GM12878 (cell line): Measurements from ENCODE around the gene LPCAT4.

ENCODE experiments used
- BCLAF1 ChIP-seq: fragments of 450-650 bp; IDR thresholded peaks from 2 replicates; pipeline ENCODE4 v1.6.1; 2017; ENCODE audit warnings: antibody characterized with exemption, mild to moderate bottlenecking, moderate library complexity
- CBFB ChIP-seq: IDR thresholded peaks from 2 replicates; pipeline ENCODE4 v1.6.1; 2016; ENCODE audit warnings: antibody characterized with exemption, low read depth
- CHD4 ChIP-seq: fragments of 200-600 bp; sonication (generic); IDR thresholded peaks from 2 replicates; pipeline ENCODE4 v1.6.1; 2016; ENCODE audit warnings: mild to moderate bottlenecking
- CREM ChIP-seq: IDR thresholded peaks from 2 replicates; pipeline ENCODE4 v1.6.1; 2014; ENCODE audit warnings: antibody characterized with exemption, low read depth
- CTCF ChIP-seq, 3 experiments: IDR thresholded peaks in 2 of 3; conservative IDR thresholded peaks in 1 of 3; 2 replicates each; pipeline ENCODE4 v1.5.1; 2011; ENCODE audit warnings: low read depth in 3 of 3, low read length in 3 of 3, mild to moderate bottlenecking in 3 of 3, control low read depth in 2 of 3, moderate library complexity in 2 of 3, inconsistent platforms in 1 of 3, mixed read lengths in 1 of 3; ENCODE audit not compliant: control insufficient read depth in 2 of 3, insufficient read depth in 1 of 3; ENCODE audit errors: extremely low read depth in 1 of 3
- EGR1 ChIP-seq, 2 experiments: IDR thresholded peaks; 1 replicate in 1 of 2; 2 replicates in 1 of 2; pipeline ENCODE4 v1.6.1; 2011 to 2012; ENCODE audit warnings: low read depth in 2 of 2, low read length in 2 of 2, borderline replicate concordance in 1 of 2, mild to moderate bottlenecking in 1 of 2, moderate library complexity in 1 of 2
- IRF4 ChIP-seq: IDR thresholded peaks from 2 replicates; pipeline ENCODE4 v1.6.1; 2011; ENCODE audit warnings: low read depth, low read length
- NFIC ChIP-seq: IDR thresholded peaks from 2 replicates; pipeline ENCODE4 v1.6.1; 2012; ENCODE audit warnings: low read depth, mild to moderate bottlenecking, inconsistent platforms, low read length, moderate library complexity
- POLR2A ChIP-seq: IDR thresholded peaks from 2 replicates; pipeline ENCODE4 v1.6.1; 2011; ENCODE audit warnings: low read depth, mild to moderate bottlenecking, low read length
- RAD21 ChIP-seq: IDR thresholded peaks from 2 replicates; pipeline ENCODE4 v1.6.1; 2011; ENCODE audit warnings: mild to moderate bottlenecking, low read depth, low read length, moderate library complexity; ENCODE audit not compliant: insufficient read depth
- ZBTB33 ChIP-seq: fragments of 450-650 bp; IDR thresholded peaks from 2 replicates; pipeline ENCODE4 v1.6.1; 2017; ENCODE audit warnings: mild to moderate bottlenecking

- TF ChIP-seq NFIC (no peak), IRF4 (no peak), ZBTB33 (no peak), CHD4 (no peak), RAD21 (no peak), CREM (no peak), CBFB (no peak), BCLAF1 (no peak), CTCF (IDR thresholded peaks at IDR 0.05 in 2 of 3, conservative IDR thresholded peaks at IDR 0.05 in 1 of 3; ENCODE audit: control insufficient read depth in 2 of 3, extremely low read depth in 1 of 3, insufficient read depth in 1 of 3, low read depth in 3 of 3, low read length in 3 of 3) (no peak), EGR1 (IDR thresholded peaks at IDR 0.05; ENCODE audit: borderline replicate concordance in 1 of 2, low read depth in 2 of 2, low read length in 2 of 2) (no peak), POLR2A (no peak)
Measured at GRCh38 chr15:34311563-34311962, 55.4 kb downstream of the LPCAT4 start.
